IMR-90 (cell line): ENCODE results near the gene RNF38. TPM values are rescaled to one million over a fixed set of nuclear protein-coding genes. Genes with fewer than 3 reads are reported as not detected.
"Not testable (repeated sequence)": the region's sequence is repeated elsewhere in the genome, so short reads cannot be mapped to it uniquely, and the experiment has no call there.

Experiments
- ATAC-seq: fragments of 200-7000 bp; cut with Tn5 transposase; 2 replicates; pipeline ENCODE4 v1.9.1; 2020; ENCODE audit warnings: low read depth, mild to moderate bottlenecking, moderate library complexity
- BruUV-seq: library from RNA; stranded (reverse); fragments of 400-500 nt; replicated peaks from 2 replicates; lab custom pipeline; 2021; lab: Mats Ljungman, UMichigan
- CTCF ChIA-PET: fragments of 300-600 bp; formaldehyde crosslinking; extraction: SDS; loops from one replicate; lab custom pipeline; 2021; ENCODE audit warnings: antibody characterized with exemption; lab: Yijun Ruan, JAX
- POLR2A ChIA-PET: fragments of 300-600 bp; sonication (Branson Sonifier 250); formaldehyde crosslinking; loops from one replicate; lab custom pipeline; 2022; ENCODE audit warnings: antibody characterized with exemption; ENCODE audit not compliant: unreplicated experiment; lab: Charles Lee
- DNase-seq: peaks from one replicate; pipeline ENCODE4 v3.0.0; 2013
- H2AFZ ChIP-seq: replicated peaks from 2 replicates; pipeline ENCODE3; 2013; ENCODE audit warnings: low read length, mild to moderate bottlenecking; ENCODE audit not compliant: poor library complexity
- H2AK5ac ChIP-seq: 2 replicates; pipeline ENCODE4 v1.6.1; 2013; ENCODE audit warnings: low read depth, low read length, inconsistent platforms
- H2AK9ac ChIP-seq: replicated peaks from 2 replicates; pipeline ENCODE3; 2013; ENCODE audit warnings: mild to moderate bottlenecking, low read depth, low read length, moderate library complexity; ENCODE audit not compliant: poor library complexity
- H2BK120ac ChIP-seq: 2 replicates; pipeline ENCODE4 v1.6.1; 2013; ENCODE audit warnings: low read depth, low read length, inconsistent platforms
- H2BK15ac ChIP-seq: 3 replicates; pipeline ENCODE4 v1.6.1; 2013; ENCODE audit warnings: low read depth, low read length, inconsistent platforms
- H2BK20ac ChIP-seq: 2 replicates; pipeline ENCODE4 v1.6.1; 2013; ENCODE audit warnings: low read depth, mild to moderate bottlenecking, inconsistent platforms, low read length, moderate library complexity
- H2BK5ac ChIP-seq: 2 replicates; pipeline ENCODE4 v1.6.1; 2013; ENCODE audit warnings: mild to moderate bottlenecking, low read depth, low read length, inconsistent platforms; ENCODE audit not compliant: poor library complexity, severe bottlenecking
- H3K14ac ChIP-seq: replicated peaks from 2 replicates; pipeline ENCODE4 v1.6.1; 2013; ENCODE audit warnings: low read depth, low read length, inconsistent platforms
- H3K18ac ChIP-seq: 2 replicates; pipeline ENCODE4 v1.6.1; 2013; ENCODE audit warnings: low read depth, low read length, control low read depth
- H3K23ac ChIP-seq: 2 replicates; pipeline ENCODE4 v1.6.1; 2013; ENCODE audit warnings: low read depth, low read length, inconsistent platforms
- H3K27ac ChIP-seq: 2 replicates; pipeline ENCODE4 v1.5.1; 2013; ENCODE audit warnings: mild to moderate bottlenecking, control low read depth, low read length; ENCODE audit not compliant: insufficient read depth
- H3K27me3 ChIP-seq: 2 replicates; pipeline ENCODE4 v1.6.1; 2013; ENCODE audit warnings: low read length; ENCODE audit not compliant: control insufficient read depth, insufficient read depth
- H3K36me3 ChIP-seq: 2 replicates; pipeline ENCODE4 v1.6.1; 2013; ENCODE audit warnings: low read length, mixed read lengths; ENCODE audit not compliant: control insufficient read depth, insufficient read depth
- H3K4ac ChIP-seq: 2 replicates; pipeline ENCODE4 v1.6.1; 2013; ENCODE audit warnings: low read depth, low read length, inconsistent platforms
- H3K4me1 ChIP-seq: 2 replicates; pipeline ENCODE4 v1.6.1; 2013; ENCODE audit warnings: low read length, mixed read lengths; ENCODE audit not compliant: control insufficient read depth, insufficient read depth
- H3K4me2 ChIP-seq: 2 replicates; pipeline ENCODE4 v1.6.1; 2013; ENCODE audit warnings: low read depth, mild to moderate bottlenecking, control low read depth, low read length, moderate library complexity
- H3K4me3 ChIP-seq: 2 replicates; pipeline ENCODE4 v1.5.1; 2013; ENCODE audit warnings: low read depth, mild to moderate bottlenecking, control low read depth, low read length, moderate library complexity; ENCODE audit not compliant: insufficient read depth
- H3K56ac ChIP-seq: 2 replicates; pipeline ENCODE4 v1.6.1; 2013; ENCODE audit warnings: low read length, inconsistent platforms; ENCODE audit not compliant: insufficient read depth; ENCODE audit errors: extremely low read depth
- H3K79me1 ChIP-seq, 2 experiments: 2 replicates each; pipeline ENCODE4 v1.6.1; 2013; ENCODE audit warnings: low read length in 2 of 2, inconsistent platforms in 1 of 2, low read depth in 1 of 2
- H3K9ac ChIP-seq: 2 replicates; pipeline ENCODE4 v1.6.1; 2013; ENCODE audit warnings: low read depth, low read length, control low read depth
- H3K9me1 ChIP-seq: 2 replicates; pipeline ENCODE4 v1.6.1; 2013; ENCODE audit warnings: low read length, inconsistent platforms; ENCODE audit not compliant: insufficient read depth
- H3K9me3 ChIP-seq: 2 replicates; pipeline ENCODE4 v1.6.1; 2013; ENCODE audit warnings: low read length; ENCODE audit not compliant: control insufficient read depth, insufficient read depth
- H4K20me1 ChIP-seq: 2 replicates; pipeline ENCODE4 v1.6.1; 2013; ENCODE audit warnings: low read length, inconsistent platforms; ENCODE audit not compliant: insufficient read depth
- H4K5ac ChIP-seq: 2 replicates; pipeline ENCODE4 v1.6.1; 2013; ENCODE audit warnings: mild to moderate bottlenecking, low read depth, low read length, control low read depth
- H4K8ac ChIP-seq, 2 experiments: 2 replicates each; pipeline ENCODE4 v1.6.1; 2013; ENCODE audit warnings: low read depth in 2 of 2, low read length in 2 of 2, control low read depth in 1 of 2, inconsistent platforms in 1 of 2
- H4K91ac ChIP-seq: 2 replicates; pipeline ENCODE4 v1.6.1; 2013; ENCODE audit warnings: low read depth, low read length, inconsistent platforms; ENCODE audit not compliant: insufficient read depth
- WGBS, 2 experiments: methylation state at CpG; one replicate each; pipeline versions ENCODE4 v1.1.5 to v1.1.7; 2013; ENCODE audit warnings: missing lambda C conversion rate in 2 of 2; ENCODE audit not compliant: insufficient read length in 1 of 2; ENCODE audit errors: extremely low coverage in 2 of 2; 5-methylcytosine and 5-hydroxymethylcytosine counted together
- dilution Hi-C: fragments of 300-500 bp; cut with HindIII; formaldehyde crosslinking; loops from one replicate; pipeline ENCODE4 v1.14.3; 2018; ENCODE audit warnings: low sequenced_read_pairs; ENCODE audit not compliant: unreplicated experiment
- in situ Hi-C: fragments of 300-500 bp; cut with MboI; formaldehyde crosslinking; loops from 3 replicates; pipeline ENCODE4 v1.14.3; 2019; ENCODE audit warnings: low sequenced_read_pairs, inconsistent platforms, mixed read lengths
- intact Hi-C: fragments of 100-400 bp; cut with micrococcal nuclease; formaldehyde crosslinking; loops from 2 replicates; pipeline ENCODE4 v1.10.0; 2022
- polyA plus RNA-seq, 3 experiments: library from polyadenylated mRNA; depleted of rRNA; stranded (reverse); fragments of >200 nt; gene quantifications; 2 replicates each; pipeline ENCODE4 v1.2.3, GENCODE V29; 2012; ENCODE audit warnings: low replicate concordance in 1 of 3
- total RNA-seq: library from RNA; depleted of rRNA; stranded (reverse); fragments of >200 nt; gene quantifications from 2 replicates; pipeline ENCODE4 v1.2.3, GENCODE V29; 2012

The RNF38 gene
- total and polyA plus RNA-seq, 2 of the 4 experiments (the other 2 are of a cell fraction) = 8.8 to 11.2 TPM

- H2BK20ac ChIP-seq, H2AK5ac ChIP-seq, H3K4me3 ChIP-seq, H2BK5ac ChIP-seq, BruUV-seq, H3K4me2 ChIP-seq, H2BK15ac ChIP-seq, H4K8ac ChIP-seq, H3K14ac ChIP-seq, dilution Hi-C loops, H2BK120ac ChIP-seq, H3K36me3 ChIP-seq, H3K27ac ChIP-seq, H3K18ac ChIP-seq, H3K9ac ChIP-seq, H4K5ac ChIP-seq, POLR2A ChIA-PET, H3K9me1 ChIP-seq, intact Hi-C loops, H4K91ac ChIP-seq, DNase-seq, H3K4me1 ChIP-seq, H3K27me3 ChIP-seq, H2AFZ ChIP-seq, H3K56ac ChIP-seq, ATAC-seq, H3K23ac ChIP-seq, H3K4ac ChIP-seq, H3K9me3 ChIP-seq, H2AK9ac ChIP-seq: not testable (repeated sequence)
- no CpG with 5 or more reads among the region's 9 CpGs for WGBS, 2 experiments
- Histone ChIP-seq H4K20me1 (peaks cover 20% of the 10 kb centered on the region; the same call in 1 of the 2 replicates), H3K79me1 (peaks cover 16 to 39% of the 10 kb centered on the region in 2 experiments; a peak in 3 of 4 replicates)
- CTCF ChIA-PET = interaction anchor here (1.9 kb wide), 1 partner anchor 42 kb away, joined by 14 read pairs; no protein-coding TSS in a partner anchor
- in situ Hi-C loops = loop anchor here (5.0 kb wide), 1 partner anchor 41 kb away; no protein-coding TSS in a partner anchor
Measured at GRCh38 chr9:36448555-36448954, 48.5 kb upstream of the RNF38 start.
